ENCODE data around the gene CNIH3. TPM values are rescaled to one million over a fixed set of nuclear protein-coding genes. Genes with fewer than 3 reads are reported as not detected.

The CNIH3 gene
- total RNA-seq, 1 experiment from 2014 or later, result 1.6 TPM

GRCh38 chr1:224782281-224783000 lies 166.3 kb downstream of the CNIH3 start:
- no peak for DNase-seq
- H3K4me3 ChIP-seq, result no peak overlapping the region
- no peaks in the 10 kb centered on the region for H3K9me3 ChIP-seq
- no peaks in the 10 kb centered on the region for H3K36me3 ChIP-seq
- H3K27me3 ChIP-seq, result no peaks in the 10 kb centered on the region

- DNase-seq, result no peak
- Histone ChIP-seq H3K27me3 (no peaks in the 10 kb centered on the region), H3K9me3 (no peaks in the 10 kb centered on the region), H3K4me3 (no peak overlapping the region), H3K36me3 (no peaks in the 10 kb centered on the region)
Observed at GRCh38 chr1:224783006-224783651, 167.0 kb downstream of the CNIH3 start.

GRCh38 chr1:224784265-224785039 lies 168.3 kb downstream of the CNIH3 start:
- no peaks in the 10 kb centered on the region for H3K9me3 ChIP-seq
- H3K36me3 ChIP-seq, result no peaks in the 10 kb centered on the region
- no peak for DNase-seq
- H3K4me3 ChIP-seq, result no peak overlapping the region
- H3K27me3 ChIP-seq, result no peaks in the 10 kb centered on the region

- no peak for DNase-seq
Observed at GRCh38 chr1:224785040-224785328, 168.9 kb downstream of the CNIH3 start.

GRCh38 chr1:224785622-224786021 lies 169.5 kb downstream of the CNIH3 start:
- Histone ChIP-seq H3K36me3 (no peaks in the 10 kb centered on the region), H3K4me3 (no peak overlapping the region), H3K27me3 (no peaks in the 10 kb centered on the region), H3K9me3 (no peaks in the 10 kb centered on the region)
- no peak for DNase-seq

More at GRCh38 chr1:224785040-224785328, 168.9 kb downstream of the CNIH3 start:
- Histone ChIP-seq H3K27me3 (no peaks in the 10 kb centered on the region), H3K9me3 (no peaks in the 10 kb centered on the region), H3K4me3 (no peak overlapping the region), H3K36me3 (no peaks in the 10 kb centered on the region)

GRCh38 chr1:224786533-224787250 lies 170.6 kb downstream of the CNIH3 start:
- no peak overlapping the region for H3K4me3 ChIP-seq
- no peak for DNase-seq
- H3K27me3 ChIP-seq, result no peaks in the 10 kb centered on the region
- H3K36me3 ChIP-seq, result no peaks in the 10 kb centered on the region
- no peaks in the 10 kb centered on the region for H3K9me3 ChIP-seq

- no peaks in the 10 kb centered on the region for H3K27me3 ChIP-seq
- H3K4me3 ChIP-seq, result no peak overlapping the region
- H3K36me3 ChIP-seq, result no peaks in the 10 kb centered on the region
- H3K9me3 ChIP-seq, result no peaks in the 10 kb centered on the region
- DNase-seq, result no peak
Observed at GRCh38 chr1:224789311-224789710, 173.2 kb downstream of the CNIH3 start.

Other genes with a start within 250 kb of the CNIH3 start
- 33.5 and 37.1 TPM in 2 replicates for gene WDR26, start 181.5 kb upstream of the CNIH3 start, total RNA-seq (2014; rRNA removed; shearing (Covaris generic); ENCODE audit: low replicate concordance)